HG03575 (cell line): ENCODE measurements around the gene ZC3H18.

Experiments
- ATAC-seq: cut with Tn5 transposase; IDR thresholded peaks from one replicate; pipeline ENCODE4 v1.9.1; 2021; ENCODE audit not compliant: unreplicated experiment, insufficient number of reproducible peaks, low FRiP score; ENCODE audit errors: extremely low read depth

The ZC3H18 gene

DNA sequence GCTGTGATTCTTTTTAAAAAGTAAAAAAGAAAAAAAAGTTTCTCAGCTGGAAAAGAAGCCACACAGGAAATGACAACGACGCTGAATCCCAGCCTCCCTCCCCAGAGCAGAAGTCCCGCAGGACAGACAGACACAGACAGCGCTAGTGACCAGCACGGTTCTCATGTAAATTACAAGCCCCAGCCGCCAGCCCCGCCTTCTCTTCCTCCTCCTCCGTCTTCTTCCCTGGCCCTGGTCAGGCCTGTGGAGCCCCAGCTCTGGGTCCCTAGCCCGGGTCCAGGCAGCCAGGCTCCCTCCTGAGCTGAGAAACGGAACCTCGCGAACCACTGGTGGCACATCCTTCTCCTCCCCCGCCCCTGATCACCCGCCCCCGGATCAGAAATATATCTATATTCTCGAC lies 61.2 kb downstream of the ZC3H18 start:
- ATAC-seq, result no peak

DNA sequence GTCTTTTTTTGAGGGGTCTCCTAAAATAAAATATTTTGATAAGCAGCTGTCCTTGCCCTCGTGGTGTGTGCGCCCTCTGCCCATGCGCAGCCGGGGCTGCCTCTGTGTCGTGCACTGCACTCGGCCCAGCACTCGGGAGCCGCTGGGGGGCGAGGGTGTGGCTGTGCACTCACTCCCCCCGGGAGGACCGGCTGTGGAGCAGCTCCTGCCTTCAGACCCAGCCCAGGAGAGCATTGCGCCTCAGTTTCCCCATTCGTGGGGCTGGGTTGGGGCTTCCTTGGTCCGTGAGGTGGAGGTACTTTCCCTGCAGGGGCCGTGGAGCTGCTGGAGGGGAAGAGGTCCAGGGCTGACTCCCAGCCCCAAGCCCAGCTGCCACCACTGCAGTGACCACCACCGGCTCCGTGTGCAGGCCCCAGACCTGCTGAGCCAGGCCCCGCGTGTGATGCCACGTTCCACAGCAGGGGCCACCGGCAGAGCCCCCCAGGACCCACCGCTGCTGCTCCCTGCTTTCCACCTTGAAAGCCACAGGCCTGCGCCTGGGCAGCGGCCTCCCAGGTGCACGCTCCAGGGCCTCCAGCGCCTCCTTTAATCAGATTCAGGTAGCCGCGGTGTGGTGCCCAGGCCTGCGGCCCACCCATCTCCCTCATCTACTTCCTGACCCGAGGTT lies 61.9 kb downstream of the ZC3H18 start:
- ATAC-seq, result no peak

DNA sequence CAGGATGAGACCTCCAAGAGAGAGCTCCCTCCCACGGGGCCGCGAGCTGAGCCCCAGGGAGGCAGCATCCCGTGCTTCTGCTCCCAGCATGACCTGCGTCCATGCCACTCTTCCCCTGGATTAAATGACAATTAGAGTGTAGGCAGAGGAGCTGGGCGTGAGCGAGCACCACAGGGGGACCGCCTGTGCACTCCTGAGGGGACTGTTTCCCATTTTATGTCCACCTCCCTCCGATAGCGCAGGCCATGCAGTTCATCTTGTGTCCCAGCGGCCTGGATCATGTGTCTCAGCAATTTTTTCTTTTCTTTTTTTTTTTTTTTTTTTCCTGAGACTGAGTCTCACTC lies 62.4 kb downstream of the ZC3H18 start:
- ATAC-seq, result no peak

DNA sequence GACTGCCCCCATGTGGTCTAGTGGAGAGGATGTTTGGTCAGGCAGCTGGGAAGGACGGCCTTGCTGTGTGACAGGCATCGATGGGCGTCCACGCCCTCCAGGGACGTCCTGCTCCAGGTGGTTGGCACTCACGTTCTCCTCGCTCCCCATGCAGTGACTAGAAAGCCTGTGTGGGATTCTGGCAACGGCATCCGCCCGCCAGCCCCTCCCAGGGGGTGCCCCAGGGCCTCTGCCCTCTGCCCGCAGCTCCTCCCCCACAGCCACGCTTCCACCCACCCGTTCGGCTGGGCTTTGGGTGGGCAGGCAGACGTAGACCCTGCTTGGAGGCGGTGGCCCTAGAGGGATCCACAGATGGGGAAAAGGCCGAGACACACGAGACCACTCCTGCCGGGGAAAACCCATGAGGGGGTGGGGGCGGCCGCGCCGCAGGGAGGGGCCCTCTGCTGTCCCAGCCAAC lies 63.5 kb downstream of the ZC3H18 start:
- no peak for ATAC-seq

DNA sequence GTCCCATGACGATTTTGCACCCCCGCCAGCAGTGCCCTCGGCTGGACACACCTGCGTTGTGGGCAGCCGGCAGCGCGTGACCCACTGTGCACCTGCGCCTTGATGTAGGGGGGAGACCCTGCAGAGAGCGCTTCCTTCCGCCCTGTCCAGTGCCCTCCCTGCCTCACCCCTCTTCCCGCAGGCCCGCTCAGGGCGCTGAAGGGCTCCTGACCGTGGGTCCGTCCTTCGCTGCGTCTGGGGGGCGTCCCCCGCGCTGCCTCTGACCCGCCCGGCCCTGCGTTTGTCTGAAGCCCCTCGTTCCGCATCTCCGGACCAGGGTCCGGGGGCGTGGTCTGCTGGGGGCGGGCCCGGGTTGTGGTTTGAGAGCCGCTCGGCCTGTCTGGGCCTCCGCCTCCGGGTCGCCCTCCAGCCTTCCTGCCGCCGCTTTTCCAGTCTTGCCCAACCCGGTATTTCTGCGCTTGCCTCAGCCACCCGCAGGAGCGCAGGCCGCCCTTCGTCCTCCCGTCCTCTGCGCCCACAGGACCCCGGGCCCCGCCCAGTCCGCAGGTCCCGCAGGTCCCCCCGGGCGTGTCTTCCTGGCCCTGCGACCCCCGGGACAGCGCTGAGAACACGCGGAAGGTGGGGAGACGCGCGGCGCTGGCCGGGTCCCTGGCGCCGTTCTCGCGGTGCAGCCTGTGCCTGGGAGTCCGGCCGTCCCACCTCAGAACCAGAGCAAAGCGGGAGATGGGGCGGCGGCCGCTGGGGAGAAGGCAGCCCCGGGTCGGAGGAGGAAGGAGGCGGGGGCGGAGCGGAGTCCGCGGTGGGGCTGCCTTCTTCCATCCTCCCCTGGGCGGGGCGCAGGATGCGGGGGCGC lies 64.2 kb downstream of the ZC3H18 start:
- no peak for ATAC-seq

DNA sequence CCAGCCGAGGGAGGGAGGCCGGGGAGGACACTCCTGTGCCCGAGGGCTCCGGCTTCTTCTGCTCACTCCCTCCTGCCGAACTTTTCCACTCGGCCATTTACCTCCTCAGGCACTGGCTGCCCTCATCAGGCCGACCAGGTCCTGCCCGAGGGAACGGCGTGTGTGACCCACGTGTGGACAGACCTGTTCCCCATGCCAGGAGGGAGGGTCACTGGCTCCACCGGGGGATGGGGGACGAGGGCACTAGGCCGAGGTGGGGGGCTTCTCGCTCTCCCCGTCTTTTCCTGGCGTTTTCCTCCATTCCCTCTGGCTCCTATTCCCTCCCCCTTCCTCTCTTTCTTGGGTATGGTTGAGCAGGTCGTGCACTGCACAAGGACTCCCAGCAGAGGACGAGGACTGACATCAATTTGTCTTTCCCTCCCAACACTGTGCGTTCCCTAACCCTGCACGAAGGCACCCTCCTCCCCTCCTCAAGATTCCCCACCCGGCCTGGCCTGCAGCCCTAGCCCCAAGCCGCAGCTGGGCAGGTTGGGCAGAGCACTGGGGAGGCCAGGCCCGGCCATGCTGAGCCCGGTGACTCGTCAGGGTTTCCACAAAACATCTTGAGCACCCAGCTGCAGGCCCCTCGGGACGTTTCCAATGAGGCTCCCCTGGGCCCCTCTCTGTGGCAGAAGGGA lies 64.9 kb downstream of the ZC3H18 start:
- ATAC-seq, result no peak

DNA sequence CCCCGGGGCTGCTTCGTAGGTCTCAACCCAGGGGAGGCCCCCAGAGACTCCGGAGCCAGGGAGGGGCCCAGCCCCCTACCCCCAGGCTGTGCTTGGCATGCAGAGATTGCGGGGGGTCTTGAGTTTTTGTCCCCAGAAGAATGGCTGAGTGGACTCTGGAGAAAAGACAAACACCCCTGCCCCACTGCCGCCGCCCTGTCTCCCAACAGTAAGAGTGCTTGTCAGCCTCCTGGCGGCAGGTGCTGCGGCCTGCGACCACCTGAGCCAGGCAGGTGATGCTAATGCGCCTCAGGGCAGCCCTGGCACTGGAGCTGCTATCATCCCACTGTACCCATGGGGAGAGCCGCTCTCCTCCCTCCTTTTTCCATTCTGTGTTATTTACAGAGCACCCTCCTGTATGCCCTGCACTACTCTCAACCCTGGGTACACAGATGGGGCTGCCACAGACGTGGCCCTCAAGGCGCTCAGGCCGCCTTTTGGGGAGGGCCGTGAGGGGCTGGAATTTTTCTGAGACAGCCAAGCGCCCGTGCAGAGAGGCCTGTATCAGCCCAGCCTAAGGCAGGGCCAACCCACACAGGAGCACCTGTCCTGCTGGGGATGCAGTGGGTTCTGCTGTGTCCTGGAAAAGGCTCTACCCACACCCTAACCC lies 65.6 kb downstream of the ZC3H18 start:
- no peak for ATAC-seq

DNA sequence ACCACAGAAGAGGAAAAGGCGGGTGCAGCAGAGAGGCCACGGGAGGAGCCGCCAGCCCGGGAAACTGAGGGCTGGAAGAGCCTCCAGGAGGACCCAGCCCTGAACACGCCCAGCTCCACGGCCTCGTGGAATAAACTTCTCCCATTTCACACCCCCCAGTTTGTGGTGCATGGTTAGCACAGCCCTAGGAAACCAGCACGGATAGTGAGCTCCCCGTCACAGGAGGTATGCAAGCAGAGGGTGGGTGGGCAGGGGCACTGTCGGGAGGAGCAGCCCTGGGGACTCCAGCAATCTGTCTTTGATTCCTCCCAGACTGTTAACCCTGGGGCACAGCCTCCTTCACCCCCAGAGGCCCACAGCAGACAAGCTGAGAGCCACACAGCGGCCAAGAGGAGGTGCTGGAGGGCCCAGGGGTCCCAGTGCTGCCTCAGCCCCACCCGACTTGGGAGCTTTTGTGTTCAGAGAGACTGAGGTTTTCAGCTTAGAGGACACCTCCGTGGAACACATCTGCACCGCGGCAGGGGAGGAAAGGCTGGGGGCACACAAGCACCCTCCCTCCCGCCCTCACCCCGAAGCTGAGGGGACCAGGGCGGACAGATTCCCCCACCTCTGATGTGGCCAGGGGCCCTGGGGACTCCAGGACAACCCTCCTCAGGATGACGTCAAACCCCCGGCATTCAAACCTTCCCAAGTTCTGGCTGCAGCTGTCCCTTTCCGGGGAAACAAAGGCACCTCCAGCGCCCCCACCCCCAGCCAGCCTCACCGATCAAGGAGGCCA lies 66.5 kb downstream of the ZC3H18 start:
- ATAC-seq, result no peak

DNA sequence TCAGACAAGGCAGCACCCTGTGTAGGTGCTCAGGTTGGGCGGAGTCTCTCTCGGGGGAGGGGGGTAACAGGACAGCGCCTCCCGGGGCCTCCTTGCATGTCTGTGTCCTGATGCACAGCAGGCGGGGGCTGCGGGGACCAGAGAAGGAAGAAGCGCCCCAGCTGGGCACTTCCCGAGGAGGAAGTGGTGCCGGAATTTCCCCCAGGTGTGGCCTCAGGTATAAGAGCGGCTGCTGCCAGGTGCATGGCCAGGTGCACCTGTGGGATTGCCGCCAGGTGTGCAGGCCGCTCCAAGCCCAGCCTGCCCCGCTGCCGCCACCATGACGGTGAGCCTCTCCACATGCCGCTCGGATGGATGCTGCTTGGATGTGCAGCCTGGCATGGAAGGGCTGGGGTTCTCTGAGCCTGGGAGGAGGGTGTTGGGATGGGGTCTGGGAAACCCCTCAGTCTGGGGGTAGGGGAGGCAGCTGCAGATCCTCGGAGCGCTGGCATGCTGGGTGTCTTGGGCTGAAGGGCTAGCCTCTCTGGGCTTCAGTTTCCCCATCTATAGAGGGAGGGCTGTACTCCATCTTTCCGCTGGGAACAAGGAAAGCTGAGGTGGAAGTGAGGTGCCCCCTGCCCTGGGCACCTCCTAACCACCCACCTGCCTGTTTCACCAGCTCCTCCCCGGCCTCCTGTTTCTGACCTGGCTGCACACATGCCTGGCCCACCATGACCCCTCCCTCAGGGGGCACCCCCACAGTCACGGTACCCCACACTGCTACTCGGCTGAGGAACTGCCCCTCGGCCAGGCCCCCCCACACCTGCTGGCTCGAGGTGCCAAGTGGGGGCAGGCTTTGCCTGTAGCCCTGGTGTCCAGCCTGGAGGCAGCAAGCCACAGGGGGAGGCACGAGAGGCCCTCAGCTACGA lies 68.4 kb downstream of the ZC3H18 start, which contains the start of gene IL17C:
Gene IL17C (plus strand): TSS at position 250 of the 908 bp plus-strand sequence. CDS start 70 bp downstream, at position 320.
- ATAC-seq, result no peak

DNA sequence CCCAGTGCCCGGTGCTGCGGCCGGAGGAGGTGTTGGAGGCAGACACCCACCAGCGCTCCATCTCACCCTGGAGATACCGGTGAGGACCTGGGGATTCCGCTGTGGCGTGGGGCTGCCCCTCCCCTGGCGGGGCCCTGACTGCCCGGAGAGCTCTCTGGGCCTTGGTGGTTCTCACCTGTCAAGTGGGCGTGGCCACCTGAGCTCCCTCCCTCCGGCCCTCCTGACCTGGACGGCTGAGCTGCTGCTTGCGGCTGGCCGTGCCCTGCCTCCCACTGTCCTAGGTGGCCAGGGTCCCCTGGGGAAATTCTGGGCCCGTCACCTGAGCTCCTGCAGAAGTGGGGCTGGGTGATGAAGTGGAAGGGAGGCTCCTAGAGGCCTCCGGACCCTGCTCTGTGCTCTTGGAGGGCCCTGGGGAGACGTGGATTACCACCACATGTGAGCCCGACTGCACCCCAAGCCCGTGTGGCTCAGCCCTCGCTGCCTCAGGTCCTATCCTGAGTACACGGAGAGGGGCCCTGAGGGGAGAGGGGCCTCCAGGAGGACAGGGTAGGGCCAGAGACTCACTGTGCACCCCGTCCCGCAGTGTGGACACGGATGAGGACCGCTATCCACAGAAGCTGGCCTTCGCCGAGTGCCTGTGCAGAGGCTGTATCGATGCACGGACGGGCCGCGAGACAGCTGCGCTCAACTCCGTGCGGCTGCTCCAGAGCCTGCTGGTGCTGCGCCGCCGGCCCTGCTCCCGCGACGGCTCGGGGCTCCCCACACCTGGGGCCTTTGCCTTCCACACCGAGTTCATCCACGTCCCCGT lies 69.2 kb downstream of the ZC3H18 start:
- no peak for ATAC-seq

DNA sequence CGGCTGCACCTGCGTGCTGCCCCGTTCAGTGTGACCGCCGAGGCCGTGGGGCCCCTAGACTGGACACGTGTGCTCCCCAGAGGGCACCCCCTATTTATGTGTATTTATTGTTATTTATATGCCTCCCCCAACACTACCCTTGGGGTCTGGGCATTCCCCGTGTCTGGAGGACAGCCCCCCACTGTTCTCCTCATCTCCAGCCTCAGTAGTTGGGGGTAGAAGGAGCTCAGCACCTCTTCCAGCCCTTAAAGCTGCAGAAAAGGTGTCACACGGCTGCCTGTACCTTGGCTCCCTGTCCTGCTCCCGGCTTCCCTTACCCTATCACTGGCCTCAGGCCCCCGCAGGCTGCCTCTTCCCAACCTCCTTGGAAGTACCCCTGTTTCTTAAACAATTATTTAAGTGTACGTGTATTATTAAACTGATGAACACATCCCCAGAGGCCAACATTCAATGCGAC lies 69.9 kb downstream of the ZC3H18 start:
- ATAC-seq, result no peak

DNA sequence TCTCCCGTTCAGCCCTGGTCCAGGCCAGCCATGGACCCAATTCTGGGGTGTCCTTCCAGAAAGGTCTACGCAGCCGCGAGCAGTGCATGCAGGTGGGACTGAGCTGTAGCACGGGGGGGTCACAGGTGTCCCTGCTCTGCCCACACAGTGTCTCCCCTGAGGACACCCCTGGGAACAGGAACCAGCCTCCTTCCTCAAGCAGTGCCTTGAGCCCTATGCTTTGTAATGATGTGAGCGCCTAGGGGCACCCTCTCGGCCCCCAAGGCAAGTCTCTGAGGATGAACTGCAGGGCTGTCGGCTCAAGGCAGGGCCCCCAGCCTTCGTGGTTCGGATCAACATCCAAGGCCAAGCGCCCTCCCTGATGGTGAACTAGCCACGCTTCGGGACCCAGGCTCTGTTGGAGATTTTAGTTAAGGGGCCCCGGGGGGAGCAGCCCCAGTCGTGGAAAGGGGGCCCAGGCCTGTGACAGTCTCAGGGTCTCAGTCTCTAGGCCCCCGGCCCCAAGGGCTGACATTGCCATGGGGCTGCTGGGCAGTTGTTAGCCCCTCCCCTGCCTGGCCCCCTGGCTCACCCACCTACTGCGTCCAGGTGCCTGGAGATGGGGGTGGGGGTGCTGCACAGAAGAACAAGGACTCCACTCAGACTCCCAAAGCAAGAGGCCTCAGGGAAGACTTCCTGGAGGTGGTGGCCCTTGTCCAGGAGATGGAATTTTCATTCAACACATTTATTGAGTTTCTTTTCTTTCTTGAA lies 70.5 kb downstream of the ZC3H18 start:
- no peak for ATAC-seq

DNA sequence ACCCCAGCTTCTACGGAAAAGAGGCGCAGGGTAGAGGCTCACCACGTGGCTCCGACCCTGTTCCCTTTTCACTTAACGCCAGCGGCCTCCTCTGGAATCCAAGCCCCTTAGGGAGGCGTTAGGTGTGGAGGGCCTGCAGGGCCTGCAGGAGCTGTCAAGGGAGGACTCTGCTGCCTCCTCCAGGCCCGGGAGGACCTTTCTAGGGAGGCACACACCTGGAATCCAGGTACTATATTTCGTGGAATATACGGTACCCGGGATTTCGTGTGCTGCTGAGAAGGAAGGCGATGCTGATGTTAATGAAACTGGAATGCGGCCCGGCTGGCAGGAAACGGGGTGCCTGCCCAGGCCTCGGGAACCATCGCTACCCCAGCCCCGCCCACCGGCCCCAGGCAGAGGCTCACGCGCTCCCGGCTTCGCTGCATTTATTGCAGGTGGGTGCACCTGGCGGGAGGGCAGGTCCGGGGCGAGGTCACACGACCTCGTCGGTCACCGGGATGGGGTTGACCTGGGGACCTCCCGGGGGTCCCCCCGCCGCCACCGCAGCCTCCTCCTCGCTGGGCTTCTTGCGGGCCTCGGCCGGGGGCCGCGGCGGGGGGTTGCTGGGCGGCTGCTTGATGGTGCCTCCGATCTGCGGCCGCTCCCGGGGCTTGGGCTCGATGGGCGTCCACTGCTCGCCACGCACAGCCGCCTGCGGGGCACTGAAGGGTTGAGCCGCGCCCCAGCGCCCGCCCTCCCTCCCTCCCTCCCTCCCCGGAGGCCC lies 72.9 kb downstream of the ZC3H18 start:
- ATAC-seq, result no peak

DNA sequence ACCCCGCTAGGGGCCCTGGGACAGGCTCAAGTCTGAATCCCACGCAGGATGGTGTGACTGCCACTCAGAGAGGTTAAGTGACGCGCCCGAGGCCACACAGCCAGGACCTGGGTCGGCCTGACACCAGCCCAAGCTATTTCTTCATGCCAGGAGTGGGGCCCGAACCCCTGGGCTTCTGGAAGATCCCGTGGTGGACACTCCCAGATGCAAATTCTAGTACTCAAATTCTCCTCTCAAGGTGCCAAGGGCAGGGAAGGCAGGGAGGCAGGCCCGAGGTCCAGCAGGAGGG lies 73.4 kb downstream of the ZC3H18 start:
- no peak for ATAC-seq

DNA sequence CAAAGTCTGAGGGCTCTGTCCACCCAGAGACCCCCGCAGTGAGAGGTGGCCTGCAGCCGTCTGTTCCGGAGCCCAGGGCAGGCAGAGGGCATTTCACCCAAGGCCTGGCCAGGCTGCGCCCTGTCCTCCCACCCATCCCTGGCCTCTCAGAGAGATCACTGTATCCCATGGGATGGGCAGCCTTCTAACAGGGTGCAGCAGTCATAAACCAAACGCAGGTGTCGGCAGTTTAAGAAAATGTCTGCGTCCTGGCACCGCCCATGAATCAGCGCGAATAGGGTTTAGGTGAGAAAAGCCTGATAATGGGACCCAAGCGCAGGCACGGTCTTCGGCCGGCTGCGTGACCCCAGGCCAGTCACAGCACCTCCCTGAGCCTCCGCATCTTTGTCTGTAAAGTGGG lies 75.3 kb downstream of the ZC3H18 start:
- ATAC-seq, result no peak

DNA sequence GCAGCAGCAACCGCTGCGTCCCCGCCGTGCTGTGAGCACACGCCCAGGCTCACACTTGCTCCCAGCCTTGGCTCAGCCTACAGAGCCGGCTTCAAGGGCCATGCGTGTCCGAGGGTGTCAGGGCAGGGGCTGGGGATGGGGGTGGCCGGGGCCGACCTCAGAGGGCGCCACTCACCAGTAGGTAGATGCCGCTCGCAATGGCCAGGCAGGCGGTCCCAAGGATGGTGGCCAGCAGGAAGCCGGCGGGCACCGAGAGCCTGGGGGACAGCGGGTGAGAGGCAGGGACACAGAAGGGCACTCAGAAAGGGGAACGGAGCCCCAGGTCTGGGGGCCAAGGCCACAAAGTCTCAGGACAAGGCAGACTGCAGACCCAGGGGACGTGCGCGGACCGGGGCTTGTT lies 75.7 kb downstream of the ZC3H18 start:
- no peak for ATAC-seq
